IPS DF 6.9 (cell line): ENCODE measurements around the gene FLNB.

Source experiments
- DNase-seq: peaks from one replicate; pipeline ENCODE4 v3.0.0-alpha.2; 2013; ENCODE audit warnings: low read depth, low spot score
- H3K27ac ChIP-seq: one replicate; pipeline ENCODE4 v1.5.1; 2013; ENCODE audit warnings: low read length, control low read depth
- H3K27me3 ChIP-seq: 2 replicates; pipeline ENCODE4 v1.6.1; 2013; ENCODE audit warnings: mild to moderate bottlenecking, low read length; ENCODE audit not compliant: control insufficient read depth, insufficient read depth
- H3K36me3 ChIP-seq: 2 replicates; pipeline ENCODE4 v1.6.1; 2013; ENCODE audit warnings: low read length; ENCODE audit not compliant: control insufficient read depth, insufficient read depth
- H3K4me1 ChIP-seq: 2 replicates; pipeline ENCODE4 v1.6.1; 2013; ENCODE audit warnings: low read length; ENCODE audit not compliant: control insufficient read depth, insufficient read depth
- H3K4me3 ChIP-seq: 2 replicates; pipeline ENCODE4 v1.5.1; 2013; ENCODE audit warnings: mild to moderate bottlenecking, low read length
- H3K9me3 ChIP-seq: 2 replicates; pipeline ENCODE4 v1.6.1; 2013; ENCODE audit warnings: low read length, inconsistent platforms; ENCODE audit not compliant: control insufficient read depth, insufficient read depth
- WGBS: extraction: QIAGEN DNeasy Blood & Tissue Kit; methylation state at CpG from one replicate; pipeline ENCODE4 v1.1.7; 2013; ENCODE audit warnings: mixed read lengths, missing lambda C conversion rate; ENCODE audit not compliant: insufficient read length, insufficient coverage; 5-methylcytosine and 5-hydroxymethylcytosine counted together

The FLNB gene

DNA sequence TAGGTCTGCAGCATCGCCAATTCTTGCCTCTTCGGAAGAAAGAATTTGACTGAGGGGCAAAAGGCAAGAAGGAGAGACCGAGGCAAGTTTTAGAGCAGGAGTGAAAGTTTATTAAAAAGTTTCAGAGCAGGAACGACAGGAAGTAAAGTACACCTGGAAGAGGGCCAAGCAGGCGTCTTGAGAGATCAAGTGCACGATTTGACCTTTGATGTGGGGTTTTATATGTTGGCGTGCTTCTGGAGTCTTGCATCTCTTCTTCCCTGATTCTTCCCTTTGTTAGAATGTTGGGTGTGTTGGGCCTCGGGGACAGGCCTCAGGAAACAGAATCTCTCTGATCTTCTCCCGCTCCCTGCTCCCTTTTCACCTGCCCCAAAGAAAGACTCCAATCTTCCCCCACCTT, 40.6 kb upstream of the FLNB start:
- H3K36me3 ChIP-seq = no peaks in the 10 kb centered on the region
- no CpG with 5 or more reads among the region's 9 CpGs for WGBS
- no peak overlapping the region for H3K4me3 ChIP-seq
- H3K4me1 ChIP-seq = no peaks in the 10 kb centered on the region
- H3K9me3 ChIP-seq = no peaks in the 10 kb centered on the region
- no peaks in the 10 kb centered on the region for H3K27me3 ChIP-seq
- no peak for DNase-seq
- H3K27ac ChIP-seq = no peak overlapping the region

DNA sequence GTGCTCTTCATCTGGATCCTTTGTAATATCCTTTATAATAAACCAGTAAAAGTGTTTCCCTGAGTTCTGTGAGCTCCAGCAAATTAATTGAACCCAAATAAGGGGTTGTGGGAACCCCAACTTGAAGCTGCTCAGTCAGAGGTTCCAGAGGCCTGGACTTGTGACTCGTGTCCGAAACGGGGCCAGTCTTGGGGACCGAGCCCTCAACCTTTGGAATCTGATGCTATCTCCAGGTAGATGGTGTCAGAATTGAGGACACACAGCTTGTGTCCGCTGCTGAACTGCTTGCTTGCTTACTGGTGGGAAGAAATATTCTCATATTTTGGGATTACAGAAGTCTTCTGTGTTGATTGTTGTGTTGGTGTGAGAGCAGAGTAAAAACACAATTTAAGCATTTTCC, 39.7 kb upstream of the FLNB start:
- Histone ChIP-seq H3K4me3 (no peak overlapping the region), H3K36me3 (no peaks in the 10 kb centered on the region), H3K4me1 (no peaks in the 10 kb centered on the region), H3K27ac (no peak overlapping the region), H3K9me3 (no peaks in the 10 kb centered on the region), H3K27me3 (no peaks in the 10 kb centered on the region)
- WGBS = no CpG with 5 or more reads among the region's 5 CpGs
- DNase-seq = no peak

DNA sequence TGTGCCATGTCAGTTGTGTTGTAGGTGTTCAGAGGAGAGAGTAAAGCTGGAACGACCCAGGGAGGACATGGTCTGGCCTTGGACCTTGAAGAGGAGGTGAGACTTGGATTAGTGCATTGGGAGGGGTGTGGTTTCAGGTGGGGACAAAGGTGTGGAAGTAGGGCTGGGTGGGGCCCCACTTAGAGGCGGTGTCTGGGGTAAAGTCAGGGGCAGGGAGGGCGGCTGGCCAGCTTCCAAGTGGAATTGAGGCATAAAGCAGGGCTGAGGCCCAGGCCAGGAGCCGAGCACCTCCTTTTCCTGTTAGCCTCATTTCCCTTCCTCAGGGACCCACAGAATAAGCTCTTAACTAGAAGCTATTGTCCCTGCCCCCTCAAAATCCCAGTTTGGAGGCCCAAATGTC, 36.2 kb upstream of the FLNB start:
- no peak overlapping the region for H3K4me3 ChIP-seq
- DNase-seq = no peak
- H3K9me3 ChIP-seq = no peaks in the 10 kb centered on the region
- no peaks in the 10 kb centered on the region for H3K4me1 ChIP-seq
- no peaks in the 10 kb centered on the region for H3K27me3 ChIP-seq
- H3K36me3 ChIP-seq = no peaks in the 10 kb centered on the region
- no CpG with 5 or more reads among the region's 4 CpGs for WGBS
- H3K27ac ChIP-seq = no peak overlapping the region

DNA sequence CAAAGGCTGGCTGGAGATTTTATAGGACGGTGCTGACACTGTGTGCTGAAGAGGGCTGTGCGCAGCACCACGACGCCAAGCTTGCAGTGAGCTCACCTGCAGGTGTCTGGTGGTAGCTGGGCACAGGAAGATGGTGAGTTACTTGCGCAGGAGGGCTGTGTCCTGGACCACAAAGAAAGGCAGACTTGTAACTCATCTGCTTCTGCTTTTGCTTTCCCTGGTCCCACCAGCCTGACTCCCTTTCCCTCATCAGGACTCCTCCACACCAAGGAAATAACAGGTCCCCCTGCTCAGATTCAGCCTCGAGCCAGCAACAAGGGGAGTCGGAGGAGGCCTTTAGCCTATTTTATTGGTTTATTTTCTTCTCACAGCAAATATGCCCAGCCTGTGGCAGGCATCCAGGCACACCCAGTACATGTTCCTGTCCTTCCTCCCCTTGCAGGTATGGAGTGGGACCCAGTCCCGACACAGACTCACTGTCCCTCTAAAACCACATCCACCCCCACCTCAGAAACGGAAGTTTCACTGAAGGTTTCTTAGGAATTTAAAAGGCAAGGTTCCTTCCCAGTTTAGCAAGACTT, 35.6 kb upstream of the FLNB start:
- Histone ChIP-seq H3K9me3 (no peaks in the 10 kb centered on the region), H3K4me1 (no peaks in the 10 kb centered on the region), H3K36me3 (no peaks in the 10 kb centered on the region), H3K27me3 (no peaks in the 10 kb centered on the region), H3K4me3 (no peak overlapping the region), H3K27ac (no peak overlapping the region)
- DNase-seq = no peak
- no CpG with 5 or more reads among the region's 9 CpGs for WGBS

DNA sequence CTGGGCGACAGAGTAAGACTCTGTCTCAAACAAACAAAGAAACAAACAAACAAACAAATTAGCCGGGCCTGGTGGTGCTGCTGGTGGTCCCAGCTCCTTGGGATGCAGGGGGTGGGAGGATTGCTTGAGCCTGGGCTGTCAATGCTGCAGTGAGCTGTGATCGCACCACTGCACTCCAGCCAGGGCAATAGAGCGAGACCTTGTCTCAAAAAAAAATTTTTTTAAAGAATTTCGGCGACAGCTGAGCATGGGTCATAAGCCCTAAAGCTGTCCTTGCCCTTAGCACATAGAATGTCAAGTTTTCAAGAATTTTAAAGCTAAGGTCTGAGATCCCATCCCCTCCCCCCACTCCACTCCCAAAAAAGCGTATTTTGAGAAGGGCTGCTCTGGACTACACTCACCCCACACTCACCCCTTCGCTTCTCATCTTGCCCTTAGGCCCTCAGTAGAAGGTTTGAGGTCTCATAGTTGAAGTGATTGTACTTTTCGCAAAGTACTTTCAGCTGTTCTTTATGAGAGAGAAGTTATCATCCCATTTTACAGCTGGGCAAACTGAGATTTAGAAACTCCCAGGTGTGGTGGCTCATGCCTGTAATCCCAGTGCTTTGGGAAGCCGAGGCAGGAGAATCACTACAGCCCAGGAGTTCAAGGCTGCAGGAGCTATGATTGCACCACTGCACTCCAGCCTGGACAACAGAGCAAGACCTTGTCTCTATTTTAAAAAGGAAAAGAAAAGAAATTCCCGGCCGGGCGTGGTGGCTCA, 34.3 kb upstream of the FLNB start:
- no peak overlapping the region for H3K27ac ChIP-seq
- no peaks in the 10 kb centered on the region for H3K27me3 ChIP-seq
- H3K36me3 ChIP-seq = no peaks in the 10 kb centered on the region
- DNase-seq = no peak
- no peak overlapping the region for H3K4me3 ChIP-seq
- H3K4me1 ChIP-seq = 0 out of 2 replicates have a peak, but pooled peaks cover 1% of the 10 kb centered on the region
- whole genome bisulfite sequencing = no CpG with 5 or more reads among the region's 13 CpGs
- H3K9me3 ChIP-seq = no peaks in the 10 kb centered on the region

DNA sequence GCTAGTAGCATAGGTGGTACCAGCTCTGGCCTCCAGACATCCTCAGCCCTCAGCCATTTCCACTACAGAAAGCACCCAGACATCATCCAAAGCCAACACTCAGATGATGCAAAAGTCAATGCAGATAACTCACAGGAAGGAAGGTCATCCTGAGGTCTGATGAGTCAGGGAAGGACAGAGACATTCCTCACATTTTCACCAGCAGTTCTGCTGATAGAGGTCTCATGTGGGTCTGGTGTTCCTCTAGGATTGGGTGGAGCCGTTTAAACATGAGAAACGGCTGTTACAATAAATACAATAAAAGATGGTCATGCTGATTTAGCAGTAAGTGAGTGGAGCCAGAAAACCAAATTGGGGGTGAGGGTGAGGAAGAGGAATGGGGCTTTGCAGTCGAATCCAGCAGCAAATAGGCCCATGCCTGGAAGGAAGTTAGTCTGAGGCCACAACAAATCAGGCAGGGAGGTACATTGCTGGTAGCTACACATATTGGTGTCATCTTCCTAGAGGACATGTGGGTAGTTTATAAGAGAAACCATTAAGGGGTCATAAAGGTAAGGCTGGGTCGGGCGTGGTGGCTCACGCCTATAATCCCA, 33.3 kb upstream of the FLNB start:
- Histone ChIP-seq H3K4me1 (0 out of 2 replicates have a peak, but pooled peaks cover 1% of the 10 kb centered on the region), H3K9me3 (no peaks in the 10 kb centered on the region), H3K4me3 (no peak overlapping the region), H3K27ac (no peak overlapping the region), H3K36me3 (no peaks in the 10 kb centered on the region), H3K27me3 (no peaks in the 10 kb centered on the region)
- no CpG with 5 or more reads among the region's 6 CpGs for WGBS
- no peak for DNase-seq

DNA sequence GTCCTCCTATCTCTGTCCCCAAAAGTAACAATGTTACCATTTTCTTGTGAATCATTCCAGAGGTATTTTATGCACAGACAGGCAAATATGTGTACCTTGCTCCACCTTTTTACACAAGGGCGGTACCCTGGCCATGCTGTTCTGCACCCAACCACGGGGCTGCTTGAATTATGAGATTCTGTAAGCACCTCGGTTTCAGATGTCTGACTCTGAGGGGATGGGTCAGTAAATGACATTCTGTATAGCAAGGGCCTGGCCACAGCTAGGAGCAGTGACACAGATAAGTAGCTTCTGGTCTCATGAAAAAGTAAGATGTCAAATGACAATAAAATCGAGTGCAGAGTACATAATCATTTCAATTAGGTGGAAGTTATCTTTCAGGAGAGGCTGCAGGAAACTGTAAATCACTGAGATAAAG, 30.4 kb upstream of the FLNB start:
- no peaks in the 10 kb centered on the region for H3K27me3 ChIP-seq
- no peaks in the 10 kb centered on the region for H3K9me3 ChIP-seq
- 0 out of 2 replicates have a peak, but pooled peaks cover 1% of the 10 kb centered on the region for H3K4me1 ChIP-seq
- no CpG with 5 or more reads among the region's 4 CpGs for WGBS
- H3K27ac ChIP-seq = no peak overlapping the region
- no peak overlapping the region for H3K4me3 ChIP-seq
- no peak for DNase-seq
- no peaks in the 10 kb centered on the region for H3K36me3 ChIP-seq

DNA sequence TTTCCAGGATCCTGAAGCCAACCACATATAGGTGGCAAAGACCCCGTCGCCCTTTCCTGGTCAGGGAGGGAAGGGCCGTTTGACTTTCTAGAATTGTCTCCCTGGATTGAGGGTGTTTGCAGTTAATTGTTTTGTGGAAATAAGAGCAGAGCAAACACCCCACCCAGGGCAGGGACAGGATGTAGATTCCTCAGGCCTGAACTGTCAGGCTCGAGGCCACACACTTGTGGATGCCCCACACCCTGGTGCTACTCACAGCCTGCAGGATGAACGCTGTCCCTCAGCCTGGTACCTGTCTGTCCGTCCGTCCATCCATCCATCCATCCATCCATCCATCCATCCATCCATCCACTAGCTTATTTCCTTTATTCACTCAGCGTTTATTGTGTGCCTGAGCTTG, 29.9 kb upstream of the FLNB start:
- WGBS = no CpG with 5 or more reads among the region's 8 CpGs

DNA sequence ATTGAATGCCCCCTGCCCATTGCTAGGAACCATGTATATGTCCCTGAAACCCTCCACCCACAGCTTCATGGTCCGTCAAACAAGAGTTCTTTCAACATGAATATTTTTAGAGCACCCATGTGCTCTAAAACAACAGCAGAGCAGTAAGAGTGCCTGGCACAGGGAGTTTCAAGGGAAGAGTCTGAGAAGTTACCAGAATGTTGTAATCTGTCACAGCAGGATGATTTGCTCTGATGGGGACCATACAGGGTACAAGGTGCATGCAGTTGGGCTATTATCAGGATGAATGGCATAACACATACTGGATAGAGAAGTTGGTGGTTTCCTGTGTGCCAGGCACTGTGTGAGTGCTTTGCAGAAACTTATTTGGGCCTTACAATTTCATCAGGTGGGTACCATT, 27.8 kb upstream of the FLNB start:
- WGBS = no CpG with 5 or more reads among the region's 1 CpG
- Histone ChIP-seq H3K36me3 (no peaks in the 10 kb centered on the region), H3K27me3 (no peaks in the 10 kb centered on the region), H3K27ac (no peak overlapping the region), H3K4me1 (0 out of 2 replicates have a peak, but pooled peaks cover 1% of the 10 kb centered on the region), H3K9me3 (no peaks in the 10 kb centered on the region), H3K4me3 (no peak overlapping the region)
- DNase-seq = no peak

More for the DNA sequence above, 29.9 kb upstream of the FLNB start:
- H3K27ac ChIP-seq = no peak overlapping the region
- no peaks in the 10 kb centered on the region for H3K27me3 ChIP-seq
- no peaks in the 10 kb centered on the region for H3K9me3 ChIP-seq
- no peaks in the 10 kb centered on the region for H3K36me3 ChIP-seq
- H3K4me1 ChIP-seq = 0 out of 2 replicates have a peak, but pooled peaks cover 1% of the 10 kb centered on the region
- no peak for DNase-seq
- no peak overlapping the region for H3K4me3 ChIP-seq

DNA sequence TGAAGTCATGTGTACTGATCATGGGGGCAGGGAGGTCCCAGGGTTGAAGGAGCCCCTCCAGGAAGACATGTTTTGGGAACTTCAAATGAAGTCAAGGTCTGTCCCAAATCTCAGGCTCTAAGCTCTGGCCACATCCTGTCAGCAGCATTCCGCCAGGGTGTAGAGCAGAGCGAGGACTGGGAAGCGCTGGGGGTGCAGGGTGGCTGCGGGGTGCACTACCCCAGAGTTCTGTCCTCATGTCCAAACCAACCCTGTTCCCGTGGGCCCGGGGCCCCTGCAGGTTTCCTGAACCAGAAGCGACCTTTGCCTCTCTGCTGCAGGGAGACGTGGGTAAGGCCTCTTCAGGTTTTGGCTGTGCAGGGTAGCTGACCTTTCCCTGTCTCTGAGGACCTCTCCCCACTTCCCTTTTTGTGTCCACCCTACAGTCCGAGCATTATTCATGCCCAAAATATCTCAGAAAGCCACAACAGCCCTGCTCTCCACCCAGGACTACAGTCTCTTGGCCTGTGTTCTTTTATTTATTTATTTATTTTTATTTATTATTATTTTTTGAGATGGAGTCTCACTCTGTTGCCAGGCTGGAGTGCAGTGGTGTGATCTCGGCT, 26.6 kb upstream of the FLNB start:
- Histone ChIP-seq H3K27ac (no peak overlapping the region), H3K4me3 (no peak overlapping the region), H3K27me3 (no peaks in the 10 kb centered on the region), H3K9me3 (no peaks in the 10 kb centered on the region), H3K36me3 (no peaks in the 10 kb centered on the region), H3K4me1 (0 out of 2 replicates have a peak, but pooled peaks cover 1% of the 10 kb centered on the region)
- DNase-seq = no peak
- WGBS = no CpG with 5 or more reads among the region's 10 CpGs
